Brain microvascular endothelial cell (primary cell): Measurements from ENCODE around the gene USB1.

Experiments used
- DNase-seq: peaks from one replicate; pipeline ENCODE4 v3.0.0-alpha.2; 2020
- H3K27ac ChIP-seq: fragments of 250-450 bp; sonication (Bioruptor Pico); 2 replicates; pipeline ENCODE4 v1.5.1; 2020; ENCODE audit warnings: mild to moderate bottlenecking, moderate library complexity
- H3K27me3 ChIP-seq: fragments of 250-450 bp; sonication (Bioruptor Pico); replicated peaks from 2 replicates; pipeline ENCODE4 v1.5.1; 2020; ENCODE audit warnings: mild to moderate bottlenecking
- H3K36me3 ChIP-seq: fragments of 250-450 bp; sonication (Bioruptor Pico); replicated peaks from 2 replicates; pipeline ENCODE4 v1.5.1; 2020; ENCODE audit warnings: mild to moderate bottlenecking
- H3K4me3 ChIP-seq: 2 replicates; pipeline ENCODE4 v1.5.1; 2011; ENCODE audit warnings: low read depth, mild to moderate bottlenecking, control low read depth, low read length, moderate library complexity
- in situ Hi-C: cut with HindIII; loops from 2 replicates; pipeline ENCODE4 v1.10.0; 2017; ENCODE audit warnings: low sequenced_read_pairs, low pct_ligation_motif_present
- TF ChIP-seq, protein P1 (sequence below): IDR thresholded peaks from 2 replicates; pipeline ENCODE4 v1.5.1; 2011; ENCODE audit warnings: low read depth, mild to moderate bottlenecking, moderate library complexity, low read length, control low read depth, inconsistent platforms; ENCODE audit errors: missing control alignments

The USB1 gene

DNA sequence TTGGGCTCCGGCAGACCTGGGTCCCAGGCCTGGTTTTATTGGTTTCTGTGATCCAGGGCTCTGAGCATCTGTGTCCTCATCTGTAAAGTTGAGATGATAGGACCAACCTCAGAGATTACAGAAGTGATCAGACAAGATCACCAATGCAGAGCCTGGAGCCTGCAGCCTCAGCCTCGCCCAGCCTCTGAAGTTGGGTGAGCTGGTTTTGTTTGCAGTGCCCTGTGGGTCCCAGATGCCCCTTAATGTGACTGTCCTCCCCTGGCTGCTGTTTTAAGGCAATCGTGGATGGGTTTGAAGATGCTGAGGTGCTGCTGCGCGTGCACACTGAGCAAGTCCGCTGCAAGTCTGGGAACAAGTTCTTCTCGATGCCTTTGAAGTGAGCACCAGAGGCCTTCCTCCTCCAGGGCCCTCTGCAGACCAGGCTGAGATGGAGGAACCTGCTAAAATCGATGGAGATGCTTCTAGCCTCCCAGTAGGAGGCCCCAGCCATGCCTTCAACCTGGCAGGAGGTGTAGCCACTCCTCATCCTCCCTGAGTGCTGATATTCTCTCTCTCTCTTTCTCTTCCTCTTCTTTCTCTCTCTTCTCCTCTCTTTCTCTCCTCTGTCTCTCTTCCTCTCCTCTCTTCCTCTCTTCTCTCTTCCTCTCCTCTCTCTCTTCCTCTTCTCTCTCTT is 18.8 kb downstream of the USB1 start:
- Histone ChIP-seq H3K4me3 (no peak overlapping the region), H3K36me3 (peaks cover 6% of the 10 kb centered on the region), H3K27me3 (no peaks in the 10 kb centered on the region), H3K27ac (no peak overlapping the region)
- TF ChIP-seq, protein P1, sequence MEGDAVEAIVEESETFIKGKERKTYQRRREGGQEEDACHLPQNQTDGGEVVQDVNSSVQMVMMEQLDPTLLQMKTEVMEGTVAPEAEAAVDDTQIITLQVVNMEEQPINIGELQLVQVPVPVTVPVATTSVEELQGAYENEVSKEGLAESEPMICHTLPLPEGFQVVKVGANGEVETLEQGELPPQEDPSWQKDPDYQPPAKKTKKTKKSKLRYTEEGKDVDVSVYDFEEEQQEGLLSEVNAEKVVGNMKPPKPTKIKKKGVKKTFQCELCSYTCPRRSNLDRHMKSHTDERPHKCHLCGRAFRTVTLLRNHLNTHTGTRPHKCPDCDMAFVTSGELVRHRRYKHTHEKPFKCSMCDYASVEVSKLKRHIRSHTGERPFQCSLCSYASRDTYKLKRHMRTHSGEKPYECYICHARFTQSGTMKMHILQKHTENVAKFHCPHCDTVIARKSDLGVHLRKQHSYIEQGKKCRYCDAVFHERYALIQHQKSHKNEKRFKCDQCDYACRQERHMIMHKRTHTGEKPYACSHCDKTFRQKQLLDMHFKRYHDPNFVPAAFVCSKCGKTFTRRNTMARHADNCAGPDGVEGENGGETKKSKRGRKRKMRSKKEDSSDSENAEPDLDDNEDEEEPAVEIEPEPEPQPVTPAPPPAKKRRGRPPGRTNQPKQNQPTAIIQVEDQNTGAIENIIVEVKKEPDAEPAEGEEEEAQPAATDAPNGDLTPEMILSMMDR = no peak
- in situ Hi-C loops = no loop called here
- no peak for DNase-seq

DNA sequence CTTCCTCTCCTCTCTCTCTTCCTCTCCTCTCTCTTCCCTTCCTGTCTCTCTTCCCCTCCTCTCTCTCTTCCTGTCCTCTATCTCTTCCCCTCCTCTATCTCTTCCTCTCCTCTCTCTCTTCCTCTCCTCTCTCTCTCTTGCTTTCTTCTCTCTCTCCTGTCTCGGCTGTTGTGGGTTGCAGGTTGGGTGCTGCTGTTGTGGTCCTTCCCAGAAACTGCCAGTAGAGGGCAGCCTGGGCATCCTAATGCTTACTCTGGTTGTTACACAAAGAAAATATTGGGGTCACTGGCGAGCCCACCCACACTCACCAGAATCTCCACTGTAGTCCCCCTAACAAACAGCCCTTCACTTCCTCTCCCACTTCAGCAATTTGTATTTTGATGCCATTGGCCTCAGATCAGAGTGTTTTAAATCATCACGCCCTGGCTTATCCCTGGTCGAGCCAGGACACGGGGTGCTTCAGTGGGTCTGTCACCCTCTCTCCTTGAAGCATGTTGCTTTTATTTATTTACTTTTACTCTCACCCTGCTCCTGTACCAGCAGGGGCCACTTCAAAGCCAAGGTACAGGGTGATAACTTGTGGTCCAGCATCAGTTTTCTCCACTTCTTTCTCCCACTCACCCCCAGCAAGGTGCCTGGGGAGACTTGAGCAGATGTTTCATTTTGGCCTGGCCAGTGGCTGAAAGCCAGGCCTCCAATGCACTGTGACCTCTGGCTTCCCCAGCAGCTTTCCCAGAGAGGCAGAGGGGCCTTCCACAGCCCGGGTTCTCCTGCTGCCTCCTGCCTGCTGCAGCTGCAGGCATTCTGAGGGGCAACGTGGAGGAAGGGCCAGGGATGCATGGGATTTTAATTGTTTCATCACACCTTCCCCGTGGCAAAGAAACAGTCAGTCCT is 19.7 kb downstream of the USB1 start:
- Histone ChIP-seq H3K27me3 (no peaks in the 10 kb centered on the region), H3K36me3 (peaks cover 6% of the 10 kb centered on the region), H3K27ac (no peak overlapping the region), H3K4me3 (no peak overlapping the region)
- in situ Hi-C loops = no loop called here
- TF ChIP-seq, protein P1 = peak; percentile 85
- peak; percentile 61 for DNase-seq

DNA sequence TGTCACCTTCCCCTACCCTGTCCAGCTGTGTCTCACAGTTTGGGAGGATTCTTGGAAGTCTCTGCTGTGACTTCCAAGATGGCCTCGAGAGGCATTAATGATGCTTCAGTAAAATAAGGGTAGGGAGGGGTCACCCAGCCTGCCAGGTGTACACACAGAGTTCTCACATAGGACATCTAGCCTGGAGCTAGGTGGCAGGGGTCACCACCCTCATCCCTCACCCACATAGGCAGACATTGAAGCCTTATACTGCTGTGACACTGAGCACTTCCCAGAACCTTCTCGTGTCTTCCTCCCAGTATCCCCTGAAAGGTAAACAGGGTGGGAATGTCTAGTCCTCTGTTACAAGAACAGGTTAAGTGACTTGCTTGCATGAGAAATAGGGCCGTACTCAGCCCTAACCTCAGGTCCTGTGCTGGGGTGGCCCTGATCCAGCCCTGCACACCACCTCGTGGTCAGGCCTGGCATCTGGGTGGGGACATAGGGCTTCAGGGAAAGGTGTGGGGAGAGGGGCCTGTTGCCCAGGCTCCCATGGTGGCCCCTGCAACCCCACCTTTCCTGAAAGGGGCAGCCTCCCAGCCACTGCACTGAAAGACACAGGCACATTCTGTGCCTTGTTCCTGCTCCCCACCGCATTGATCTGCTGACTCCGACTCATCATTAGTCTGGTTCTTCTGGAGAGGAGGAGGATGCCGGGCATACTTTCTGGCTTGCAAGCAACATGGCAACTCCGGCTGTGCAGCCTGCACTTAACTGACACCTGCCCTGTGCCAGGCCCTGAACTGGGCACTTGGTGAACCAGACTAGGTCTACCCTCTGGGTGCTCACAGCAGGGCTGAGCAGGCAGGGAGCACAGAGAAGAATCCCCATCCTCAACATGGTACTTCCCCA is 20.7 kb downstream of the USB1 start:
- in situ Hi-C loops = no loop called here
- Histone ChIP-seq H3K4me3 (no peak overlapping the region), H3K27ac (no peak overlapping the region), H3K27me3 (peaks cover 6% of the 10 kb centered on the region), H3K36me3 (peaks cover 6% of the 10 kb centered on the region)
- DNase-seq = peak; percentile 41
- TF ChIP-seq, protein P1 = no peak

DNA sequence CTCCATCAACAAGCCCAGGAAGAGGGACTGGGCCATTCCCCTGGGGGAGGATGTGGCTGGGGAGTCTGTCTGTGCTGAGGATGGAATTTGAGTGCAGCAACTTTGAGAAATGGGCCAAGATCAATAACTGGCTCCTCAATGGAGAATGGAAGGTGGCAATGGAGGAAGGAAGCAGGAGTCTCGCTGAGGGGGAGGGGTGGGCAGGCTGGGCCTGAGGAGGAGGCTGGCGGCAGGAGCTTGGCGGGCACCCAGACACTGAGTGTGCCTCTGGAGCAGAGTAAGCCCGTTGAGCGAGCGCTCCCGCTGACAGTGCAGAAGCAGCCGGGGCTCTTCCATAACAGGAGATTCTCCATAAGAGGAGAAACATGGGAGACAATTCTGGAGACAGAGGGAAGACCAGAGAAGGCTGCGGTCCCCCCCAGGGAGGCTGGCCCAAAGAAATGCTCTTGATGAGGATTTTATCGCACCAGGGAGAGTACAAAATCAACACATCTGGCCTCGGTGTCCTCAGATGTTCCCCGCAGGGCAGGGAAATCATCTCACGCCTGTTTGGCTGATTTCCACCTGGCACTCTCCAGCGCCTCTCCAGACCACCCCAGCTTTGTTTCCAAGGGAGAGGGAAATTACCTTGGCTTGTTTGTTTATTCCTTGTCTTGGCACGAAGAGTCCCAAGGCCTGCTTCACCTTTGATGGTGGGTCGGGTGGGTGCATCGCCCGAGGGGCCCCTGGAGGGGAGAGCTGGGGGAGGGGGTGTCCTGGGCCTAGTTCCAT is 21.6 kb downstream of the USB1 start:
- H3K4me3 ChIP-seq = no peak overlapping the region

More for the DNA sequence above, 21.6 kb downstream of the USB1 start:
- TF ChIP-seq, protein P1 = no peak
- DNase-seq = peak; percentile 29
- in situ Hi-C loops = no loop called here
- H3K36me3 ChIP-seq = peaks cover 6% of the 10 kb centered on the region
- H3K27ac ChIP-seq = no peak overlapping the region
- peaks cover 12% of the 10 kb centered on the region for H3K27me3 ChIP-seq
